Panc1 (cell line): Measurements from ENCODE around the gene KIF2A. TPM values are rescaled to one million over a fixed set of nuclear protein-coding genes. Genes with fewer than 3 reads are reported as not detected.

Experiments
- ATAC-seq: fragments of 200-7000 bp; cut with Tn5 transposase; 2 replicates; pipeline ENCODE4 v1.9.1; 2020; ENCODE audit warnings: mild to moderate bottlenecking, moderate library complexity
- BruUV-seq: library from RNA; stranded (reverse); fragments of 400-500 nt; replicated peaks from 2 replicates; lab custom pipeline; 2021; lab: Mats Ljungman, UMichigan
- CTCF ChIA-PET: fragments of 300-600 bp; sonication (Branson Sonifier 250); formaldehyde crosslinking; loops from one replicate; lab custom pipeline; 2022; ENCODE audit warnings: antibody characterized with exemption; lab: Charles Lee
- POLR2A ChIA-PET: fragments of 300-600 bp; sonication (Branson Sonifier 250); formaldehyde crosslinking; loops from one replicate; lab custom pipeline; 2022; ENCODE audit warnings: antibody characterized with exemption; lab: Charles Lee
- DNase-seq: peaks from one replicate; pipeline ENCODE4 v3.0.0-alpha.2; 2010; ENCODE audit warnings: low read depth, low spot score
- H3K27ac ChIP-seq: 2 replicates; pipeline ENCODE4 v1.5.1; 2011; ENCODE audit warnings: mild to moderate bottlenecking, low read length, inconsistent platforms
- H3K27me3 ChIP-seq: fragments of 200-500 bp; sonication (Bioruptor generic); 2 replicates; pipeline ENCODE4 v1.6.0; 2014; ENCODE audit warnings: low read length, inconsistent platforms; ENCODE audit not compliant: control insufficient read depth, insufficient read depth
- H3K36me3 ChIP-seq: fragments of 200-500 bp; sonication (Bioruptor generic); 2 replicates; pipeline ENCODE4 v1.5.1; 2014; ENCODE audit warnings: inconsistent platforms, mild to moderate bottlenecking, low read length, moderate library complexity; ENCODE audit not compliant: control insufficient read depth, insufficient read depth
- H3K4me1 ChIP-seq: 2 replicates; pipeline ENCODE4 v1.5.1; 2011; ENCODE audit warnings: inconsistent platforms, mild to moderate bottlenecking, low read length, moderate library complexity; ENCODE audit not compliant: control insufficient read depth, insufficient read depth
- H3K4me3 ChIP-seq, 2 experiments: 2 replicates each; pipeline ENCODE4 v1.5.1; 2011 to 2012; ENCODE audit warnings: low read depth in 2 of 2, low read length in 2 of 2, mild to moderate bottlenecking in 2 of 2, inconsistent platforms in 1 of 2, moderate library complexity in 1 of 2
- H3K9me3 ChIP-seq: fragments of 200-500 bp; sonication (Bioruptor generic); 2 replicates; pipeline ENCODE4 v1.5.1; 2014; ENCODE audit warnings: low read depth, mild to moderate bottlenecking, inconsistent platforms, low read length, moderate library complexity; ENCODE audit not compliant: control insufficient read depth, insufficient read depth
- POLR2AphosphoS5 ChIP-seq: IDR thresholded peaks from 2 replicates; pipeline ENCODE4 v1.6.1; 2012; ENCODE audit warnings: mild to moderate bottlenecking, low read depth, low read length, moderate library complexity
- REST ChIP-seq, 2 experiments: IDR thresholded peaks; 2 replicates each; pipeline ENCODE4 v1.6.1; 2011 to 2012; ENCODE audit warnings: low read depth in 2 of 2, control low read depth in 1 of 2, low read length in 1 of 2, mild to moderate bottlenecking in 1 of 2, moderate library complexity in 1 of 2; ENCODE audit not compliant: insufficient read depth in 1 of 2
- SIN3A ChIP-seq: IDR thresholded peaks from 2 replicates; pipeline ENCODE4 v1.6.1; 2012; ENCODE audit warnings: low read depth, mild to moderate bottlenecking, low read length, moderate library complexity, borderline replicate concordance; ENCODE audit not compliant: insufficient read depth
- TCF7L2 ChIP-seq: IDR thresholded peaks from 2 replicates; pipeline ENCODE4 v1.6.1; 2011; ENCODE audit warnings: mild to moderate bottlenecking, low read depth, low read length, inconsistent platforms
- in situ Hi-C: cut with HindIII; loops from 2 replicates; pipeline ENCODE4 v1.10.0; 2016; ENCODE audit warnings: low sequenced_read_pairs, low pct_unique_long_range_greater_than_20kb
- intact Hi-C: fragments of 100-400 bp; cut with micrococcal nuclease; formaldehyde crosslinking; loops from one replicate; pipeline ENCODE4 v1.10.0; 2022; ENCODE audit not compliant: unreplicated experiment
- total RNA-seq: library from RNA; stranded (reverse); gene quantifications from one replicate; pipeline ENCODE4 v1.2.1, GENCODE V29; 2021; ENCODE audit not compliant: unreplicated experiment
- TF ChIP-seq, protein P1 (sequence below): fragments of 450-650 bp; IDR thresholded peaks from 2 replicates; pipeline ENCODE4 v1.5.1; 2017; ENCODE audit warnings: mild to moderate bottlenecking

The KIF2A gene
- total RNA-seq, 1 experiment from 2014 or later, result 58.9 TPM

GRCh38 chr5:62331921-62332320, 25.9 kb downstream of the KIF2A start:
- DNase-seq (no peak), ATAC-seq (no peak)
- BruUV-seq, result no TSS peak
- no peaks in the 10 kb centered on the region for H3K4me1 ChIP-seq
- H3K9me3 ChIP-seq, result no peaks in the 10 kb centered on the region
- no peaks in the 10 kb centered on the region for H3K27me3 ChIP-seq
- intact Hi-C loops, result no loop called here
- ChIA-PET CTCF (no interaction called here), POLR2A (no interaction called here)
- in situ Hi-C loops, result no loop called here
- TF ChIP-seq POLR2AphosphoS5 (no peak), SIN3A (no peak), REST (IDR thresholded peaks at IDR 0.05; ENCODE audit: insufficient read depth in 1 of 2, low read depth in 2 of 2, low read length in 1 of 2) (no peak), TCF7L2 (no peak)
- TF ChIP-seq, protein P1, sequence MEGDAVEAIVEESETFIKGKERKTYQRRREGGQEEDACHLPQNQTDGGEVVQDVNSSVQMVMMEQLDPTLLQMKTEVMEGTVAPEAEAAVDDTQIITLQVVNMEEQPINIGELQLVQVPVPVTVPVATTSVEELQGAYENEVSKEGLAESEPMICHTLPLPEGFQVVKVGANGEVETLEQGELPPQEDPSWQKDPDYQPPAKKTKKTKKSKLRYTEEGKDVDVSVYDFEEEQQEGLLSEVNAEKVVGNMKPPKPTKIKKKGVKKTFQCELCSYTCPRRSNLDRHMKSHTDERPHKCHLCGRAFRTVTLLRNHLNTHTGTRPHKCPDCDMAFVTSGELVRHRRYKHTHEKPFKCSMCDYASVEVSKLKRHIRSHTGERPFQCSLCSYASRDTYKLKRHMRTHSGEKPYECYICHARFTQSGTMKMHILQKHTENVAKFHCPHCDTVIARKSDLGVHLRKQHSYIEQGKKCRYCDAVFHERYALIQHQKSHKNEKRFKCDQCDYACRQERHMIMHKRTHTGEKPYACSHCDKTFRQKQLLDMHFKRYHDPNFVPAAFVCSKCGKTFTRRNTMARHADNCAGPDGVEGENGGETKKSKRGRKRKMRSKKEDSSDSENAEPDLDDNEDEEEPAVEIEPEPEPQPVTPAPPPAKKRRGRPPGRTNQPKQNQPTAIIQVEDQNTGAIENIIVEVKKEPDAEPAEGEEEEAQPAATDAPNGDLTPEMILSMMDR, result no peak
- H3K36me3 ChIP-seq, result no peaks in the 10 kb centered on the region
- H3K27ac ChIP-seq, result no peak overlapping the region
- H3K4me3 ChIP-seq, result no peak overlapping the region

GRCh38 chr5:62333250-62333794, 27.3 kb downstream of the KIF2A start:
- Histone ChIP-seq H3K4me3 (no peak overlapping the region), H3K9me3 (no peaks in the 10 kb centered on the region), H3K27me3 (no peaks in the 10 kb centered on the region), H3K27ac (no peak overlapping the region), H3K4me1 (no peaks in the 10 kb centered on the region), H3K36me3 (no peaks in the 10 kb centered on the region)
- intact Hi-C loops (no loop called here), in situ Hi-C loops (no loop called here)
- TF ChIP-seq SIN3A, result no peak
- TF ChIP-seq REST (IDR thresholded peaks at IDR 0.05; ENCODE audit: insufficient read depth in 1 of 2, low read depth in 2 of 2, low read length in 1 of 2), result no peak
- TF ChIP-seq, protein P1, result no peak
- TF ChIP-seq POLR2AphosphoS5, result no peak
- TF ChIP-seq TCF7L2, result no peak
- CTCF ChIA-PET, result no interaction called here
- POLR2A ChIA-PET, result no interaction called here
- no peak for DNase-seq
- no TSS peak for BruUV-seq
- peak; percentile 38; the same call in 1 of the 2 replicates for ATAC-seq
